Right cardiac atrium (tissue), 5 donors: ENCODE measurements around the gene DNASE1L1. TPM values are rescaled to one million over a fixed set of nuclear protein-coding genes. Genes with fewer than 3 reads are reported as not detected.
A peak's percentile ranks its signal among the peaks of the same experiment; 100 is the strongest.

Experiments
- ATAC-seq, 2 donors: fragments of 200-7000 bp; cut with Tn5 transposase; one replicate each; pipeline versions ENCODE4 v1.8.0 to v1.9.1; 2020; ENCODE audit warnings: moderate library complexity in 2 of 2, mild to moderate bottlenecking in 1 of 2
- DNase-seq, 3 donors: peaks; one replicate each; pipeline ENCODE4 v3.0.0-alpha.2; 2020
- H3K27ac ChIP-seq: one replicate; pipeline ENCODE4 v1.5.1; 2013; ENCODE audit warnings: mild to moderate bottlenecking, low read length, control low read depth, moderate library complexity
- H3K27me3 ChIP-seq: one replicate; pipeline ENCODE4 v1.6.1; 2013; ENCODE audit not compliant: control insufficient read depth, insufficient read depth
- H3K4me1 ChIP-seq: one replicate; pipeline ENCODE4 v1.6.1; 2013; ENCODE audit warnings: low read length; ENCODE audit not compliant: control insufficient read depth, insufficient read depth
- H3K4me3 ChIP-seq: one replicate; pipeline ENCODE4 v1.5.1; 2013; ENCODE audit warnings: low read length, control low read depth
- H3K9me3 ChIP-seq: one replicate; pipeline ENCODE4 v1.6.1; 2013; ENCODE audit warnings: low read length; ENCODE audit not compliant: control insufficient read depth
- WGBS: extraction: QIAGEN DNeasy Blood & Tissue Kit; methylation state at CpG from one replicate; pipeline ENCODE4 v1.1.7; 2013; 5-methylcytosine and 5-hydroxymethylcytosine counted together
- intact Hi-C, 4 donors: fragments of 100-400 bp; cut with DNase I; formaldehyde crosslinking; loops; one replicate each; pipeline versions ENCODE4 v1.11.0 to v1.14.0; 2022 to 2023
- polyA plus RNA-seq: library from polyadenylated mRNA; stranded (reverse); fragments of 200-250 nt; gene quantifications from one replicate; pipeline ENCODE4 v1.2.3, GENCODE V29; 2013
- total RNA-seq, 4 donors: library from RNA; stranded (reverse); fragmentation: NEBNext Ultra II Directional; extraction: Animal tissue kit (Norgen Biotek cat#: 25700); gene quantifications; one replicate each; pipeline ENCODE4 v1.2.1, GENCODE V29; 2021
- donor health status: healthy with polysubstance abuse.
- donor health status: DM: no; HTN: yes; CAD: no.
- donor health status: DM: no; HTN: no; CAD: no.
- donor health status: DM: no; HTN: yes; CAD: no; lungs with severe emphysema.
- donor health status: DM: yes; HTN: yes; CAD: no.

Gene DNASE1L1
- total and polyA plus RNA-seq, 5 donors, result 47.3 to 60.5 (median 52.0) TPM

DNA sequence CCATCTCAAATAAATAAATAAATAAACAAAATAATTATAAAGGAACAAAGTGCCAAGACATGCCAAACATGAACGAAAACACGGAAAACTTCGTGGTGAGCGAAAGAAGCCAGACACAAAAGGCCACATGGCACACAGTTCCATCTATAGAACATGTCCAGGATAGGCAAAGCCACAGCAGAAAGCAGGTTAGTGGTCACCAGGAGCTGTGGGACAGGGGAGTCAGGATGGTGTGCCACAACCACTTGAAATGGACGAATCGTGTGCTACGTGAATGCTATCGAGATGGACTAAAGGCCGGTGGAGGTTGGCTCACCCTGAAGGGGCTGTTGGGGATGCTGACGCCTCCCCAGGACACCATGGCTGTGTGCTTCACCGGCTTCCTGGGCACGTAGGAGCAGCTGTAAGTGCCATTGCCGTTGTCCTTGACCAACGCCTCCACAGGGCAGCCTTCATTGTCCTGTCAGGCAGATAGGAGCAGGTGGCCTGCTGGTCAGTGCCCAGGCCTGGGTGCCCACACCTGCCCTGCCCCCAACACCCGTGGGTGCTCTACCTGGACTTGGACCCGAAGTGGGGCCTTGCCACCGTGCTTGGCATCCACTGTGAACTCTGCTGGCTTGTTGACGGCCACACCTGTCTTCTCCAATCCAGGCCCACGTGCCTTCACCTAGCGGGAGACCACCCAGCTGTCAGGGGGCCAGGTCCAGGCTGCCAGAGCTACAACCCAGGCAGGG, 45.2 kb downstream of the DNASE1L1 start:
- Histone ChIP-seq H3K4me1 (peaks cover 8% of the 10 kb centered on the region), H3K9me3 (no peaks in the 10 kb centered on the region), H3K27ac (no peak overlapping the region), H3K4me3 (no peak overlapping the region), H3K27me3 (no peaks in the 10 kb centered on the region)
- ATAC-seq, result no peak
- 70% methylated on average over 20 of the region's 20 CpGs for WGBS
- no peak for DNase-seq
- intact Hi-C loops, result no loop called here

DNA sequence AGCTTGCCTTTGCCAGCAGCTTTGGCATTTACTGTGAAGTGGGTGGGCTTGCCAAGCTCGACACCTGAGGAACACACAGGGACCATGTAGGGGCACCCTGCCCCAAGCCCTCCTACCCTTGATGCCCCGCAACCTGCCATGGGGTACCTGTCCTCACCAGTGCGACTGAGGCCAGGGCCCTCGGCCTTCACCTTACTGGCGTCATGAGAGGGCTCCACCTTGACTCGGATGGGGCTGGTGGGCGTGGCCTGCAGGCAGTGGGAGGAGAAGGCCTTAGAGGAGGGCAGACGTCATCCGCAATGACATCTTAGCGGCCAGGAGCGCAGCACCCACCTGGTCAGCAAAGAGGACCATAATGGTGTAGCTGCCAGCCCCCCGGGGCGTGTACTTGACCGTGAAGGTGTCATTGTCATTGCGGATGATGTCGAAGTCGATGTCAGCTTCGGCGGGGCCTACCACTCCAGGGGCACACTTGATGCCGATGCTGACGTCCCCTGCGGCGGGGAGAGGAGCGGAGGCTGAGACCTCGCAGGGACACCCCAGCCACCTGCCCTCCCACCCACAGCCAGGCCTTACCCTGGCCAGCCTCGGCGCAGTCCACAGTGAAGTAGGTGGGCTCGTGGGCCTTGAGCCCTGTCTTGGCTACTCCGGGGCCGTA, 46.8 kb downstream of the DNASE1L1 start:
- Histone ChIP-seq H3K4me1 (peaks cover 2% of the 10 kb centered on the region), H3K27me3 (no peaks in the 10 kb centered on the region), H3K27ac (no peak overlapping the region), H3K4me3 (no peak overlapping the region), H3K9me3 (no peaks in the 10 kb centered on the region)
- 82% methylated on average over 30 of the region's 30 CpGs for WGBS
- intact Hi-C loops, result no loop called here
- no peak for DNase-seq
- ATAC-seq, result no peak

DNA sequence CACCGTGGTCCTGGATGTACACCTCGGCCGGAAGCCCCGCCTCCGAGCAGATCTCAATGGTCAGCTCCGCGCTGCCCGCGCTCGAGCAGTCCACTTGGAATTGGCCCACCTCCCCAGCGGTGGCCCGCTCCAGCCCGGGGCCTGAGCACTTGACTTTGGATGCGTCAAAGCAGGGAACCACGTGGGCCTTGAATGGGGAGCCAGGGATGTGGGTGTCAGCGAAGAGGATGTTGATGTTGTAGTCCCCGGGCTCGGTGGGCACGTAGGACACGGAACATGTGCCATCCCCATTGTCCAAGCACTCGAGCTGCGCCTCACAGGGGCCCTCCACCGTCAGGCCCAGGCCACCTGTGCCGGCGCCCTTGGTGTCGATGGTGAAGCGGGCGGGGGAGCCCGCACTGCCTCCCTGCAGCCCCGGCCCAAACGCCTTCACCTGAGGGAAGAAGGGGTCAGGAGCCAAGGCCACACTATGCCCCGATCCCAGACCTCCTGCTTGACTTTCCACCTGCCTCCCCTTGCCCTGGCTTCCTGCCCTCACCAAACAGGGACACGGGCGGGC, 48.8 kb downstream of the DNASE1L1 start:
- 72% methylated on average over 34 of the region's 34 CpGs for WGBS
- Histone ChIP-seq H3K27ac (peak overlapping the region; percentile 13), H3K4me1 (no peaks in the 10 kb centered on the region), H3K4me3 (no peak overlapping the region), H3K27me3 (no peaks in the 10 kb centered on the region), H3K9me3 (no peaks in the 10 kb centered on the region)
- intact Hi-C loops, result no loop called here
- DNase-seq, result peak in 2 of 3 donors; percentile 42 to 64
- ATAC-seq, result no peak

DNA sequence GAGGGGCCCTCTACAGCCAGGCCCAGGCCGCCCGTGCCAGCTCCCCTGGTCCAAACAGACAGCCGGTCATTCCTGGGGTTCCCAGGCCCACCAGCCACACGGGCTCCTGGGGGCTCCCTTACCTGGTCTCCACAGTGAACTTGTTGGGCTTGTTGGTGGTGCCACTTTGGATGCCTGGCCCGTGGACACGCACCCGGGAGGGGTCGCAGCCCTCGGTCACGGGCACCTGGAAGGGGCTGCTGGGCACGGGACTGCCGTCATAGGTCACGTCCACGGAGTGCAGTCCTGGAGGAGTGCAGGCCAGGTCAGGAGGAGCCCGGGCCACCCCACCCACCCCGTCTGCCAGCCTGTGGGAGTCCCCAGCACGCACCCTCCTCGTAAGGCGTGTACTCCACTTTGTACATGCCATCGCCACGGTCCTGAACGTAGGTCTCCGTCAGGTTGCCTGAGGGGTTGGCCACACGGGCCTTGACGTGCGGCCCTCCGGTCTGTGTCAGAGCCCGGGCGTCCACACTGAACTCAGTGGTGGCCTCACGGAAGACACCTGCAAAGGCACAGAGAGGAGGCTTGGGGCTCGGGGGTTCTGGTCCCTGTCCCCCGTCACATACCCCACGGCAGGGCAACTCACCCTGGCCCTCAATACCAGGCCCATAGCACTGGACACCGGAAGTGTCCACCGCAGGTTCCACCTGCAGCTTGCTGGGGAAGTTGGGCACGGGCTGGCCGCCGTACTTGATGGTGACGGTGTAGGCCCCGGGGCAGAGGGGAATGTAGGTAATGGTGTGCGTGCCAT, 49.5 kb downstream of the DNASE1L1 start:
- Histone ChIP-seq H3K4me1 (no peaks in the 10 kb centered on the region), H3K9me3 (no peaks in the 10 kb centered on the region), H3K27me3 (no peaks in the 10 kb centered on the region), H3K4me3 (no peak overlapping the region), H3K27ac (no peak overlapping the region)
- 79% methylated on average over 41 of the region's 41 CpGs for WGBS
- ATAC-seq (no peak), DNase-seq (peak in 1 of 3 donors; percentile 44)
- intact Hi-C loops, result no loop called here

DNA sequence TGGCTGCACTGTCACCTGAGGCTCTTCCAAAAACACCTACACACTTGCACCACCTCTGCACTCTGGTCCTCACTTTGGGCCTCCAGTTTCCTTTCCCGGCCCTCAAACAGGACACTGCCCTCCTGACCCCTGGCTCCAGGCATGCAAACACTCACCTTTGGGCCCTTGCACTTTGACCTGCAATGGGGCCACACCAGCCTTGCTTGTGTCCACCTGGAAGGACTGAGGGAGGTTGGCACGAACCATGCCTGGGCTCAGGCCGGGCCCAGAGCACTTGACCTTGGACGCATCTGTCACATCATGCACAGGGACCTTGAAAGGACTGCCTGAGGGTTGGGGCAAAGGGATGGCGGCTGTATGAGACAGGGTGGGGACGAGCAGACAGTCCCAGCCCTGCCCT, 50.2 kb downstream of the DNASE1L1 start:
- intact Hi-C loops, result no loop called here
- DNase-seq (peak in 1 of 3 donors; percentile 20), ATAC-seq (no peak)
- 75% methylated on average over 6 of the region's 6 CpGs for WGBS
- Histone ChIP-seq H3K4me3 (no peak overlapping the region), H3K27me3 (no peaks in the 10 kb centered on the region), H3K4me1 (no peaks in the 10 kb centered on the region), H3K27ac (no peak overlapping the region), H3K9me3 (no peaks in the 10 kb centered on the region)

DNA sequence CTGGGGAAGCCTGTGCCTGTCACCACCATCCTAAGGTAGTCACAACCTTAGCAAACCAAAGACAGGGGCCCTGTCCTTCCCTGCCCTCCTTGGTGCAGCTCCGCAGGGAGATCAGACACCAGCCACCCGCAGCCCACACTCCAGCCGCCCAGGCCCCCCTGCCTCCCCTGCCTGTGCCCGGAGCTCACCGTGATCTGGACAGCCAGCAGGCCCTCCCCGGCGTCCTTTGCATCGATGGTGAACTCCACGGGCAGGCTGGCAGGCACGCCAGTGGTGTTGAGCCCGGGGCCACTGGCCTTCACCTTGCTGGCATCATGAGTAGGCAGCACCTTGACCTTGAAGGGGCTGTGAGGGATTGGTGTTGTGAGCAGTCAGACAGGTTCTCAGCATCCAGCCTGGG, 51.0 kb downstream of the DNASE1L1 start:
- Histone ChIP-seq H3K9me3 (no peaks in the 10 kb centered on the region), H3K27ac (no peak overlapping the region), H3K27me3 (no peaks in the 10 kb centered on the region), H3K4me3 (no peak overlapping the region), H3K4me1 (no peaks in the 10 kb centered on the region)
- ATAC-seq (no peak), DNase-seq (peak in 1 of 3 donors; percentile 14)
- intact Hi-C loops, result no loop called here
- WGBS, result 82% methylated on average over 11 of the region's 11 CpGs

DNA sequence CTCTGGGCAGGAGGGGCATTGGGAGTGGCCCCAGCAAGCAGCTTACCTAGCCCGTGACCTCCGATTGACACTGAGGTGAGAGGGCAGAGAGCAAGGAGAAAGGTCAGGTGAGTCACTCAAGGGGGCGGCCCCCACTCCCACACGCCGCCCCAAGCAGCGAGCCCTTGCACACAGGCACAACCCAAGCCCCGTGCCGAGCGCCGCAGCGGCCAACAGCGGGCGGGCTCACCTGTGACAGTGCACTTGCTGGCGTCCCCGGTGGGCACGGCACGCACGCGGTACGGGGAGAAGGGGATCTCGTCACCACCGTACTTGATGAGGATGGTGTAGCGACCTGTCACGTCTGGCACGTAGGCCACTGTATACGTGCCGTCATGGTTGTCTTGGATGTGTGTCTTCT, 51.8 kb downstream of the DNASE1L1 start:
- no peaks in the 10 kb centered on the region for H3K27me3 ChIP-seq
- H3K27ac ChIP-seq, result no peak overlapping the region
- WGBS, result 80% methylated on average over 27 of the region's 27 CpGs
- no peaks in the 10 kb centered on the region for H3K4me1 ChIP-seq
- no peaks in the 10 kb centered on the region for H3K9me3 ChIP-seq
- intact Hi-C loops, result no loop called here
- H3K4me3 ChIP-seq, result no peak overlapping the region
- ATAC-seq, result no peak
- DNase-seq, result peak in 1 of 3 donors; percentile 12

DNA sequence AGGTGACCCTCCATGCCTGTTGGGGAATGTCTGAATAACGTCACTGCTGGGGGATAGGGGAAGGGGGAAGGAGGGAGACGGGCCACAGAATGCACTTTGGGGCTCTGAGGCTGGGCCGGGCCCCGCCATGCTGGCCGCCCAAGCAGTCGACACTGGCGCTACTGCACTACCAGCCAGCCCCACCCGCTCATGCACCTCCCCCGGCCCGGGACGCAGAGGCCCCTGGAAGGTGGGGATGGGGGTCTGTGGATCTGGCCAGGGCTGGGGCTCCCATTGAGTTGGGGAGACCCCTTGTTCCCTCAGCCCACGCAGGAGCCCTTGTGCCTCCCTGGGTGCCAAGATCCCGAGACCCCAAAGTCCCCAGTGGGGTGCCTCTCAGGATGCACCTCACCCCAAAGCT, 52.5 kb downstream of the DNASE1L1 start:
- WGBS, result 71% methylated on average over 13 of the region's 13 CpGs
- no peaks in the 10 kb centered on the region for H3K4me1 ChIP-seq
- no peak overlapping the region for H3K4me3 ChIP-seq
- ATAC-seq (no peak), DNase-seq (peak in 2 of 3 donors; percentile 12 to 58)
- H3K27ac ChIP-seq, result no peak overlapping the region
- H3K27me3 ChIP-seq, result no peaks in the 10 kb centered on the region
- intact Hi-C loops, result no loop called here
- no peaks in the 10 kb centered on the region for H3K9me3 ChIP-seq

DNA sequence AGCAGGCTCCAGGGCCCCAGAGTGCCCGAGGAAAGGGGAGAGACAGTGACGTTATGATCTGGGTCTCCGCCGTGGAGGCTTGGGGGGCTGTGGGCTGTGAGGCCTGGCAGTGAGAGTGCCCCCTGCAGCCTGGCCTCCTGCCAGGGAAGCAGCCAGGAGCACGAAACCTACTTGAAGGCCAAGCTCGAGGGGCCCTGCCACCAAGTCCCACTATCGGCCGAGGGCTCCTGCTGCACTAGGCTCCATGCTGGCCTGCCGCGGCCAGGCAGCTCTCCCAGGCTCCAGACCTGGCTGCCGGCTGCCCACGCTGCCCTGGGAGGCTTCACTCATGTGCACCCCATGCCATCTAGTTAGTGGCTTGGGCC, 53.3 kb downstream of the DNASE1L1 start:
- no peak overlapping the region for H3K27ac ChIP-seq
- H3K27me3 ChIP-seq, result no peaks in the 10 kb centered on the region
- WGBS, result 53% methylated on average over 12 of the region's 12 CpGs
- no peak overlapping the region for H3K4me3 ChIP-seq
- no peak for ATAC-seq
- H3K9me3 ChIP-seq, result no peaks in the 10 kb centered on the region
- intact Hi-C loops, result no loop called here
- peak; percentile 15 to 66 (median 65) for DNase-seq
- no peaks in the 10 kb centered on the region for H3K4me1 ChIP-seq

DNA sequence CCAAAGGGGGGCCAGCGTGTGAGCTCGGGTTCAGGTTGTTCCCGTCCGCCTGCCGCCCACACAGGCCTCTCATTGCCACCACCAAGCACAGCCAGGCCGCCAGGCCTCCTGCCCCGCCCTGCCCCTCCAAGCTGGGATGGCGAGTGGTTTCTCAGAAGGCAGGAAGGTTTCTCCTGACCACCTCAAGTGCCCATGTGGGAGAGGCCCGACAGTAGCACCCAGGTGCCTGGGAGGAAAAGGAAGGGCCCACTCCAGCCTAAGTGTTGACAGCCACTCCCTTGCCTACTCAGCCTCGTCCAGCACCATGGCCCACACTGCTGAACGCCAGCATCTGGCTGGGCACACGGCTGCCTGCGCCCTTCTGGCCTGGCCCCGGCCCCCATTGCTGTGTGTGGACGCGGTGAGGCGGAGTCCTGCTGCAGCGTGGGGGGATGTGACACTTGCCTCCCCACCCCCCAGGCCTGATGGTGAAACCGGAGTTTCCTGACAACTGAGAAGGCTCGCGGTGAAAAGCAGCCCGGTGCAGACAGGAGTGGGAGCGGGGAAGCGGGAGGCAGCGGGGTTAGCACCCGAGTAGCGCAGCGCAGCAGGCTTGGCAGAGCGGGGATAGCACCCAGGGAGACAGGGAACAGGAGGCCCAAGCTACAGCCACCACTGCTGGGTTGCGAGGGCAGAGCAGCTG, 53.8 kb downstream of the DNASE1L1 start:
- 66% methylated on average over 30 of the region's 30 CpGs for WGBS
- H3K27ac ChIP-seq, result no peak overlapping the region
- H3K9me3 ChIP-seq, result no peaks in the 10 kb centered on the region
- intact Hi-C loops, result no loop called here
- H3K27me3 ChIP-seq, result no peaks in the 10 kb centered on the region
- DNase-seq, result peak in 2 of 3 donors; percentile 16 to 48
- H3K4me1 ChIP-seq, result no peaks in the 10 kb centered on the region
- no peak for ATAC-seq
- no peak overlapping the region for H3K4me3 ChIP-seq
